ENCODE results near the gene SLC36A1.

DNA sequence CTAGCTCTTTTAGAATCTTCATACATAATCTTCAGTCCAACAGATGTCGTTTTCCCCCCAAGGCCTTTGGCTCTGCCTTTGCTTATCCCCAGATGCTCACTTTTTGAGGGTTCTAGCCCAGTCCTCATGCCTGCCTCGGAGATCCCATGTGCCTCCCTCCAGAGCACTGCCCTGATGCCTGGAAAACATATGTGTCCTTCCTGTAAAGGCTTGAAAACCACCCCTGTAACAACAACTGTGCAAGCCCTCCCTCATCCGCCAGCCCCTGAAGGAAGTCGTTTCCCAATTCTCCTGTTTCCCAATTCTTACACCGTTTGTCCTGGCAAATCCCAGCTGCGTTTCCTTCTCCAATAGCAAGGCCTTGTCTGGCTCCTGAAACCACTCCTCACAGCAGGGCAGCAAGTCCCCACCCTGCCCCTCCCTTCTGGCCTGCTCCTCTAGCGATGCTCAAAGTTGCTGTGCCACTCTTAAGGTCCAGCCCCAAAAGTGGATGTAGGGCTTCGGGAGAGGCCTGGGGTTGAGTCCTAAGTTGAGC is 52.2 kb downstream of the SLC36A1 start:
- TF ChIP-seq, protein P1, sequence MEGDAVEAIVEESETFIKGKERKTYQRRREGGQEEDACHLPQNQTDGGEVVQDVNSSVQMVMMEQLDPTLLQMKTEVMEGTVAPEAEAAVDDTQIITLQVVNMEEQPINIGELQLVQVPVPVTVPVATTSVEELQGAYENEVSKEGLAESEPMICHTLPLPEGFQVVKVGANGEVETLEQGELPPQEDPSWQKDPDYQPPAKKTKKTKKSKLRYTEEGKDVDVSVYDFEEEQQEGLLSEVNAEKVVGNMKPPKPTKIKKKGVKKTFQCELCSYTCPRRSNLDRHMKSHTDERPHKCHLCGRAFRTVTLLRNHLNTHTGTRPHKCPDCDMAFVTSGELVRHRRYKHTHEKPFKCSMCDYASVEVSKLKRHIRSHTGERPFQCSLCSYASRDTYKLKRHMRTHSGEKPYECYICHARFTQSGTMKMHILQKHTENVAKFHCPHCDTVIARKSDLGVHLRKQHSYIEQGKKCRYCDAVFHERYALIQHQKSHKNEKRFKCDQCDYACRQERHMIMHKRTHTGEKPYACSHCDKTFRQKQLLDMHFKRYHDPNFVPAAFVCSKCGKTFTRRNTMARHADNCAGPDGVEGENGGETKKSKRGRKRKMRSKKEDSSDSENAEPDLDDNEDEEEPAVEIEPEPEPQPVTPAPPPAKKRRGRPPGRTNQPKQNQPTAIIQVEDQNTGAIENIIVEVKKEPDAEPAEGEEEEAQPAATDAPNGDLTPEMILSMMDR (IDR thresholded peaks at IDR 0.05): no peak
- TF ChIP-seq, protein P2, sequence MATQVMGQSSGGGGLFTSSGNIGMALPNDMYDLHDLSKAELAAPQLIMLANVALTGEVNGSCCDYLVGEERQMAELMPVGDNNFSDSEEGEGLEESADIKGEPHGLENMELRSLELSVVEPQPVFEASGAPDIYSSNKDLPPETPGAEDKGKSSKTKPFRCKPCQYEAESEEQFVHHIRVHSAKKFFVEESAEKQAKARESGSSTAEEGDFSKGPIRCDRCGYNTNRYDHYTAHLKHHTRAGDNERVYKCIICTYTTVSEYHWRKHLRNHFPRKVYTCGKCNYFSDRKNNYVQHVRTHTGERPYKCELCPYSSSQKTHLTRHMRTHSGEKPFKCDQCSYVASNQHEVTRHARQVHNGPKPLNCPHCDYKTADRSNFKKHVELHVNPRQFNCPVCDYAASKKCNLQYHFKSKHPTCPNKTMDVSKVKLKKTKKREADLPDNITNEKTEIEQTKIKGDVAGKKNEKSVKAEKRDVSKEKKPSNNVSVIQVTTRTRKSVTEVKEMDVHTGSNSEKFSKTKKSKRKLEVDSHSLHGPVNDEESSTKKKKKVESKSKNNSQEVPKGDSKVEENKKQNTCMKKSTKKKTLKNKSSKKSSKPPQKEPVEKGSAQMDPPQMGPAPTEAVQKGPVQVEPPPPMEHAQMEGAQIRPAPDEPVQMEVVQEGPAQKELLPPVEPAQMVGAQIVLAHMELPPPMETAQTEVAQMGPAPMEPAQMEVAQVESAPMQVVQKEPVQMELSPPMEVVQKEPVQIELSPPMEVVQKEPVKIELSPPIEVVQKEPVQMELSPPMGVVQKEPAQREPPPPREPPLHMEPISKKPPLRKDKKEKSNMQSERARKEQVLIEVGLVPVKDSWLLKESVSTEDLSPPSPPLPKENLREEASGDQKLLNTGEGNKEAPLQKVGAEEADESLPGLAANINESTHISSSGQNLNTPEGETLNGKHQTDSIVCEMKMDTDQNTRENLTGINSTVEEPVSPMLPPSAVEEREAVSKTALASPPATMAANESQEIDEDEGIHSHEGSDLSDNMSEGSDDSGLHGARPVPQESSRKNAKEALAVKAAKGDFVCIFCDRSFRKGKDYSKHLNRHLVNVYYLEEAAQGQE (IDR thresholded peaks at IDR 0.05; ENCODE audit: insufficient read depth in 1 of 2, low read depth in 2 of 2, low read length in 1 of 2): no peak
